Measurements from ENCODE around the gene VWDE.

GRCh38 chr7:12357508-12357907, 46.2 kb downstream of the VWDE start:
- TF ChIP-seq FOXA1 (IDR thresholded peaks at IDR 0.05) = no peak
- no peak for TF ChIP-seq NFRKB (IDR thresholded peaks at IDR 0.05)
- TF ChIP-seq SP1 (IDR thresholded peaks at IDR 0.05) = no peak
- no peak for TF ChIP-seq CTBP1 (IDR thresholded peaks at IDR 0.05; ENCODE audit: borderline replicate concordance)
- no peak for TF ChIP-seq TARDBP (IDR thresholded peaks at IDR 0.05)
- TF ChIP-seq FOXK2 (IDR thresholded peaks at IDR 0.05) = no peak
- TF ChIP-seq SUZ12 (IDR thresholded peaks at IDR 0.05) = no peak
- TF ChIP-seq FOXM1 (IDR thresholded peaks at IDR 0.05; ENCODE audit: borderline replicate concordance) = no peak

Data from HEK293T (cell line).